ENCODE data around the gene NT5DC3. TPM values are rescaled to one million over a fixed set of nuclear protein-coding genes. Genes with fewer than 3 reads are reported as not detected.

Gene NT5DC3
- total and polyA plus RNA-seq, 4 donors, result 3.6 to 104 (median 26.2) TPM

GRCh38 chr12:103821773-103822172 lies 19.3 kb downstream of the NT5DC3 start:
- H3K27ac ChIP-seq (ENCODE audit: low read depth in 1 of 2, low read length in 2 of 2), result no peak overlapping the region
- ATAC-seq (ENCODE audit: low FRiP score), result no peak
- intact Hi-C loops (cut with DNase I), result no loop called here
- no peak for DNase-seq
- H3K27me3 ChIP-seq (ENCODE audit: control insufficient read depth in 1 of 2, insufficient read depth in 2 of 2, low read length in 1 of 2), result no peaks in the 10 kb centered on the region
- peaks cover 4 to 7% of the 10 kb centered on the region in 2 donors for H3K4me1 ChIP-seq (ENCODE audit: control insufficient read depth in 1 of 2, insufficient read depth in 2 of 2, low read length in 2 of 2)
- WGBS, 2 donors, result 31 to 52% methylated on average over 1 of the region's 1 CpG
- H3K36me3 ChIP-seq (ENCODE audit: control insufficient read depth in 1 of 2, insufficient read depth in 2 of 2, low read length in 1 of 2), result peaks cover 0 to 4% of the 10 kb centered on the region in 2 donors
- H3K9me3 ChIP-seq (ENCODE audit: control insufficient read depth, low read length), result no peaks in the 10 kb centered on the region
- H3K4me3 ChIP-seq (ENCODE audit: low read length in 2 of 2), result no peak overlapping the region

GRCh38 chr12:103820881-103821489 lies 20.0 kb downstream of the NT5DC3 start:
- H3K27ac ChIP-seq (ENCODE audit: low read depth in 1 of 2, low read length in 2 of 2), result no peak overlapping the region
- 89 to 94% methylated on average over 3 of the region's 3 CpGs for WGBS, 2 donors
- H3K4me3 ChIP-seq (ENCODE audit: low read length in 2 of 2), result no peak overlapping the region
- no peaks in the 10 kb centered on the region for H3K27me3 ChIP-seq (ENCODE audit: control insufficient read depth in 1 of 2, insufficient read depth in 2 of 2, low read length in 1 of 2)
- H3K36me3 ChIP-seq (ENCODE audit: control insufficient read depth in 1 of 2, insufficient read depth in 2 of 2, low read length in 1 of 2), result peaks cover 0 to 4% of the 10 kb centered on the region in 2 donors
- DNase-seq (no peak), ATAC-seq (ENCODE audit: low FRiP score) (no peak)
- H3K4me1 ChIP-seq (ENCODE audit: control insufficient read depth in 1 of 2, insufficient read depth in 2 of 2, low read length in 2 of 2), result peaks cover 4 to 7% of the 10 kb centered on the region in 2 donors
- intact Hi-C loops (cut with DNase I), result no loop called here
- no peaks in the 10 kb centered on the region for H3K9me3 ChIP-seq (ENCODE audit: control insufficient read depth, low read length)

DNA sequence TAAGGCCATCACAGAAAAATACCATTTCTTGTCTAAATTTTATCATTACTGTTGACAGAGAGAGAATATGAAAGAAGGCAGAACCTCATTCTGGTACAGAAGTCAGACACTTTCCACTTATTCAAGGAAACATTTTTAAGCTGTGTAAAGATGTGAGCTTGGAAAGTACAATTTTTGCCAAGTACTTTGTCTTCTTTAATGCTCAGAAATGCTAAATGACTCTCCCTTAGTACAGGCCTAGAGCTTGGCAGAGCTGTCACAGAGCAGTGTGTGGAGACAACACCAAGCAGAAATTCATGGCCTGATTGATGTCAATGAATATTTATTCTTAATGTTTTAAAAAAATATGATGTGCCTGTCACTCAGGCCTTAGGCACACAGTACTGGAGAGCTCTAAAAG lies 20.7 kb downstream of the NT5DC3 start:
- DNase-seq (no peak), ATAC-seq (ENCODE audit: low FRiP score) (no peak)
- no peaks in the 10 kb centered on the region for H3K27me3 ChIP-seq (ENCODE audit: control insufficient read depth in 1 of 2, insufficient read depth in 2 of 2, low read length in 1 of 2)
- peaks cover 4 to 7% of the 10 kb centered on the region in 2 donors for H3K4me1 ChIP-seq (ENCODE audit: control insufficient read depth in 1 of 2, insufficient read depth in 2 of 2, low read length in 2 of 2)
- H3K36me3 ChIP-seq (ENCODE audit: control insufficient read depth in 1 of 2, insufficient read depth in 2 of 2, low read length in 1 of 2), result peaks cover 0 to 4% of the 10 kb centered on the region in 2 donors
- no peaks in the 10 kb centered on the region for H3K9me3 ChIP-seq (ENCODE audit: control insufficient read depth, low read length)
- no peak overlapping the region for H3K4me3 ChIP-seq (ENCODE audit: low read length in 2 of 2)
- H3K27ac ChIP-seq (ENCODE audit: low read depth in 1 of 2, low read length in 2 of 2), result no peak overlapping the region
- intact Hi-C loops (cut with DNase I), result no loop called here

GRCh38 chr12:103819892-103820291 lies 21.1 kb downstream of the NT5DC3 start:
- H3K27ac ChIP-seq (ENCODE audit: low read depth in 1 of 2, low read length in 2 of 2), result no peak overlapping the region
- intact Hi-C loops (cut with DNase I), result no loop called here
- peaks cover 0 to 4% of the 10 kb centered on the region in 2 donors for H3K36me3 ChIP-seq (ENCODE audit: control insufficient read depth in 1 of 2, insufficient read depth in 2 of 2, low read length in 1 of 2)
- peaks cover 4 to 7% of the 10 kb centered on the region in 2 donors for H3K4me1 ChIP-seq (ENCODE audit: control insufficient read depth in 1 of 2, insufficient read depth in 2 of 2, low read length in 2 of 2)
- no peaks in the 10 kb centered on the region for H3K27me3 ChIP-seq (ENCODE audit: control insufficient read depth in 1 of 2, insufficient read depth in 2 of 2, low read length in 1 of 2)
- no peak overlapping the region for H3K4me3 ChIP-seq (ENCODE audit: low read length in 2 of 2)
- no peaks in the 10 kb centered on the region for H3K9me3 ChIP-seq (ENCODE audit: control insufficient read depth, low read length)
- DNase-seq (no peak), ATAC-seq (ENCODE audit: low FRiP score) (no peak)
- 79 to 83% methylated on average over 2 of the region's 2 CpGs for WGBS, 2 donors

DNA sequence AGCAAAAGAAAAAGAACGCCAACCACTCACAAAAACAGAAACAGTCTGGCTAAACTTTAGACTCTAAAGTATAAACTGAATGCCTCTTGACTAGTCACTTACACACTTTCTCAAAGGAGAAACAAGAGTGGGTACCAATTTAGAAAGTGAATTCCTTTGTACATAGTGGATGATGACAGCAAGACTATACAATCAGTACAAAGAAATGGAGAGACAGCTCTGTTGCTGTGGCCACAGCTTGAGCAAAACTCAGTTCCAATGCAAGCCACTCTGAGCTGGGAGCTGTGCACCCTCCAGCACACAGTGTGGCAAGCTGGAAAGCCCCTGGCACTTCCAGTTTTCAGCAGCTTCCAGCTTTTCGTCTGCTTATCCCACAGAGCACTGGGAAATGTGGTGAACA lies 21.7 kb downstream of the NT5DC3 start:
- H3K27me3 ChIP-seq (ENCODE audit: control insufficient read depth in 1 of 2, insufficient read depth in 2 of 2, low read length in 1 of 2), result no peaks in the 10 kb centered on the region
- peaks cover 6 to 7% of the 10 kb centered on the region in 2 donors for H3K4me1 ChIP-seq (ENCODE audit: control insufficient read depth in 1 of 2, insufficient read depth in 2 of 2, low read length in 2 of 2)
- peaks cover 0 to 4% of the 10 kb centered on the region in 2 donors for H3K36me3 ChIP-seq (ENCODE audit: control insufficient read depth in 1 of 2, insufficient read depth in 2 of 2, low read length in 1 of 2)
- ATAC-seq (ENCODE audit: low FRiP score) (no peak), DNase-seq (no peak)
- intact Hi-C loops (cut with DNase I), result no loop called here
- H3K27ac ChIP-seq (ENCODE audit: low read depth in 1 of 2, low read length in 2 of 2), result peak overlapping the region in 1 of 2 donors; percentile 27
- no peak overlapping the region for H3K4me3 ChIP-seq (ENCODE audit: low read length in 2 of 2)
- 67% methylated on average over 2 of the region's 2 CpGs for WGBS, 2 donors
- H3K9me3 ChIP-seq (ENCODE audit: control insufficient read depth, low read length), result no peaks in the 10 kb centered on the region

GRCh38 chr12:103817791-103818190 lies 23.2 kb downstream of the NT5DC3 start:
- H3K9me3 ChIP-seq (ENCODE audit: control insufficient read depth, low read length), result no peaks in the 10 kb centered on the region
- DNase-seq (no peak), ATAC-seq (ENCODE audit: low FRiP score) (no peak)
- H3K4me1 ChIP-seq (ENCODE audit: control insufficient read depth in 1 of 2, insufficient read depth in 2 of 2, low read length in 2 of 2), result peaks cover 6% of the 10 kb centered on the region in 2 donors
- WGBS, 2 donors, result 75 to 81% methylated on average over 2 of the region's 2 CpGs
- H3K27me3 ChIP-seq (ENCODE audit: control insufficient read depth in 1 of 2, insufficient read depth in 2 of 2, low read length in 1 of 2), result no peaks in the 10 kb centered on the region
- H3K36me3 ChIP-seq (ENCODE audit: control insufficient read depth in 1 of 2, insufficient read depth in 2 of 2, low read length in 1 of 2), result peaks cover 2 to 4% of the 10 kb centered on the region in 2 donors
- H3K4me3 ChIP-seq (ENCODE audit: low read length in 2 of 2), result no peak overlapping the region
- H3K27ac ChIP-seq (ENCODE audit: low read depth in 1 of 2, low read length in 2 of 2), result peak overlapping the region in 1 of 2 donors; percentile 25
- intact Hi-C loops (cut with DNase I), result no loop called here

GRCh38 chr12:103816663-103817062 lies 24.4 kb downstream of the NT5DC3 start:
- no peak for ATAC-seq (ENCODE audit: low FRiP score)
- DNase-seq, result no peak
- intact Hi-C loops (cut with DNase I), result no loop called here
- Histone ChIP-seq H3K4me3 (ENCODE audit: low read length in 2 of 2) (no peak overlapping the region), H3K4me1 (ENCODE audit: control insufficient read depth in 1 of 2, insufficient read depth in 2 of 2, low read length in 2 of 2) (peaks cover 6% of the 10 kb centered on the region in 2 donors), H3K27me3 (ENCODE audit: control insufficient read depth in 1 of 2, insufficient read depth in 2 of 2, low read length in 1 of 2) (no peaks in the 10 kb centered on the region), H3K36me3 (ENCODE audit: control insufficient read depth in 1 of 2, insufficient read depth in 2 of 2, low read length in 1 of 2) (peaks cover 2 to 4% of the 10 kb centered on the region in 2 donors), H3K27ac (ENCODE audit: low read depth in 1 of 2, low read length in 2 of 2) (no peak overlapping the region), H3K9me3 (ENCODE audit: control insufficient read depth, low read length) (no peaks in the 10 kb centered on the region)
- 95 to 98% methylated on average over 1 of the region's 1 CpG for WGBS, 2 donors

GRCh38 chr12:103814436-103814835 lies 26.6 kb downstream of the NT5DC3 start:
- ATAC-seq (ENCODE audit: low FRiP score) (no peak), DNase-seq (no peak)
- Histone ChIP-seq H3K27ac (ENCODE audit: low read depth in 1 of 2, low read length in 2 of 2) (no peak overlapping the region), H3K36me3 (ENCODE audit: control insufficient read depth in 1 of 2, insufficient read depth in 2 of 2, low read length in 1 of 2) (peaks cover 0 to 2% of the 10 kb centered on the region in 2 donors), H3K4me1 (ENCODE audit: control insufficient read depth in 1 of 2, insufficient read depth in 2 of 2, low read length in 2 of 2) (peaks cover 2 to 3% of the 10 kb centered on the region in 2 donors), H3K4me3 (ENCODE audit: low read length in 2 of 2) (no peak overlapping the region), H3K9me3 (ENCODE audit: control insufficient read depth, low read length) (no peaks in the 10 kb centered on the region), H3K27me3 (ENCODE audit: control insufficient read depth in 1 of 2, insufficient read depth in 2 of 2, low read length in 1 of 2) (no peaks in the 10 kb centered on the region)
- WGBS, 2 donors, result 42 to 48% methylated on average over 3 of the region's 3 CpGs
- intact Hi-C loops (cut with DNase I), result no loop called here

GRCh38 chr12:103813949-103814348 lies 27.1 kb downstream of the NT5DC3 start:
- H3K36me3 ChIP-seq (ENCODE audit: control insufficient read depth in 1 of 2, insufficient read depth in 2 of 2, low read length in 1 of 2), result peaks cover 0 to 2% of the 10 kb centered on the region in 2 donors
- ATAC-seq (ENCODE audit: low FRiP score), result no peak
- peaks cover 2 to 3% of the 10 kb centered on the region in 2 donors for H3K4me1 ChIP-seq (ENCODE audit: control insufficient read depth in 1 of 2, insufficient read depth in 2 of 2, low read length in 2 of 2)
- no peaks in the 10 kb centered on the region for H3K27me3 ChIP-seq (ENCODE audit: control insufficient read depth in 1 of 2, insufficient read depth in 2 of 2, low read length in 1 of 2)
- no peak overlapping the region for H3K4me3 ChIP-seq (ENCODE audit: low read length in 2 of 2)
- no peak for DNase-seq
- no peaks in the 10 kb centered on the region for H3K9me3 ChIP-seq (ENCODE audit: control insufficient read depth, low read length)
- intact Hi-C loops (cut with DNase I), result no loop called here
- 36 to 49% methylated on average over 4 of the region's 4 CpGs for WGBS, 2 donors
- peak overlapping the region in 1 of 2 donors; percentile 5 for H3K27ac ChIP-seq (ENCODE audit: low read depth in 1 of 2, low read length in 2 of 2)
